Stimulated activated CD4-positive, alpha-beta T cell treated with anti-CD3 and anti-CD28 coated beads, TNF-alpha, amount 100 ng/mL, for 4 hours (primary cell): Measurements from ENCODE around the gene NCAPG2.

Experiments
- DNase-seq, 3 experiments: peaks; one replicate each; pipeline ENCODE4 v3.0.0-alpha.2; 2020; ENCODE audit warnings: low read depth in 3 of 3

Gene NCAPG2, protein sequence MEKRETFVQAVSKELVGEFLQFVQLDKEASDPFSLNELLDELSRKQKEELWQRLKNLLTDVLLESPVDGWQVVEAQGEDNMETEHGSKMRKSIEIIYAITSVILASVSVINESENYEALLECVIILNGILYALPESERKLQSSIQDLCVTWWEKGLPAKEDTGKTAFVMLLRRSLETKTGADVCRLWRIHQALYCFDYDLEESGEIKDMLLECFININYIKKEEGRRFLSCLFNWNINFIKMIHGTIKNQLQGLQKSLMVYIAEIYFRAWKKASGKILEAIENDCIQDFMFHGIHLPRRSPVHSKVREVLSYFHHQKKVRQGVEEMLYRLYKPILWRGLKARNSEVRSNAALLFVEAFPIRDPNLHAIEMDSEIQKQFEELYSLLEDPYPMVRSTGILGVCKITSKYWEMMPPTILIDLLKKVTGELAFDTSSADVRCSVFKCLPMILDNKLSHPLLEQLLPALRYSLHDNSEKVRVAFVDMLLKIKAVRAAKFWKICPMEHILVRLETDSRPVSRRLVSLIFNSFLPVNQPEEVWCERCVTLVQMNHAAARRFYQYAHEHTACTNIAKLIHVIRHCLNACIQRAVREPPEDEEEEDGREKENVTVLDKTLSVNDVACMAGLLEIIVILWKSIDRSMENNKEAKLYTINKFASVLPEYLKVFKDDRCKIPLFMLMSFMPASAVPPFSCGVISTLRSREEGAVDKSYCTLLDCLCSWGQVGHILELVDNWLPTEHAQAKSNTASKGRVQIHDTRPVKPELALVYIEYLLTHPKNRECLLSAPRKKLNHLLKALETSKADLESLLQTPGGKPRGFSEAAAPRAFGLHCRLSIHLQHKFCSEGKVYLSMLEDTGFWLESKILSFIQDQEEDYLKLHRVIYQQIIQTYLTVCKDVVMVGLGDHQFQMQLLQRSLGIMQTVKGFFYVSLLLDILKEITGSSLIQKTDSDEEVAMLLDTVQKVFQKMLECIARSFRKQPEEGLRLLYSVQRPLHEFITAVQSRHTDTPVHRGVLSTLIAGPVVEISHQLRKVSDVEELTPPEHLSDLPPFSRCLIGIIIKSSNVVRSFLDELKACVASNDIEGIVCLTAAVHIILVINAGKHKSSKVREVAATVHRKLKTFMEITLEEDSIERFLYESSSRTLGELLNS

GRCh38 chr7:158704524-158705233, at the start of gene NCAPG2:
NCAPG2 (minus strand) TSS chr7:158704804; CDS start chr7:158701899, 2,905 bp downstream.
- peak; percentile 95 to 97 (median 97) for DNase-seq

- DNase-seq = no peak
These were observed 49.3 kb upstream of the NCAPG2 start for GRCh38 chr7:158753900-158754299.

DNA sequence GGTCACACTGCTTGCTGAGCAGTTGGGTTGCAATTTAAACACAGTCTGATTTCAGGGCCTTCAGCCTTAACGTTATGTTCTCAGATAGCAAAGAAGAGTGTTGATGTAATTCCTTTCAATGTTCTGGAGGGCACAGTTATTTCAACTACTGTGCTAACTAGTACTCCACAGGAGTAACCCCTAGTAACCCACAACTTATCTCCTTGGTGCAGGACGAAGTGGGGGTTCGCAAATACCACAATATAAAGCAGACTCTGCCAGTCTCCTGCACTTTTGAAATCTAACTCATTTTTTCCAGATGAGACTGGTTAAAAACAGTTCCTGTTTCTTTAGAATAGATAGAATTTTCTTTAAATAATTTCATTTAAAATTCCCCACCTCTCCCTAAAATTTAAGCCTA, 47.1 kb upstream of the NCAPG2 start:
- DNase-seq = no peak

DNA sequence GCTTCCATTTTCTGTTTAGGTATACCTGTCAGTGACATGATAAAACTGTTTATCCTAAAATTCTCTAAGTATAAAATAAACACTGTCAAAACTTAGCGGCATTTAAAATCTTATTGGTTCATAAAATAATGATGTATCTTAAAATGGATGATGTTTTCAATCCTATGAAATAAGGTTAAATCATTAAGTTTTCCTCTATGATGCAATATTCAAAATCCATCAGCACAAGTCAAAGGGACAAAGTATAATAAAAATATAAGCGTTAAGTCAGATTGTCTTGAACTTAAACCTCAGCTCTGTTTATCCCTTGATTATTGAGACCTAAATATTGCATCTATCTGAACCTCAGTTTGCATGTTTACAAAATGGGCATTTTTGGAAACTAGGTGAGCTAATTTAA, 46.6 kb upstream of the NCAPG2 start:
- no peak for DNase-seq

DNA sequence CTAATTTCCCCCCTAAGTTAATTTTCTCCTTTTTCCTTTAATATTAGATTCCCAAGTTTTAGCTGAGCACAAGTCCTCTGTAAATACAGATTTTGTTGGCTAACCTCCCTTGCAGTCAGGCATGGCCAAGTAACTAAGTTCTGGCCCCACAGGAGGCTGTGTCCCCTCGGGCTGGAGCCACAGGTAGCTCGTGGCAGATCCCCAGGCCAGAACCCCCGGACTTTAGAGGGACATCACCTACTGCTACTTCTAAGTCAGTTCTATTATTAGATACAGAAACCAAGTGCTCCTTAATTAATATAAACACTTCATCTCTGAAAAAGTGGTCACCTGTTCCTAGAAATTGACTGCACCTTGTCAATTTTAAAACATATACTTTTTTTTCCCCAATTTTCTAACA, 46.1 kb upstream of the NCAPG2 start:
- no peak for DNase-seq

DNA sequence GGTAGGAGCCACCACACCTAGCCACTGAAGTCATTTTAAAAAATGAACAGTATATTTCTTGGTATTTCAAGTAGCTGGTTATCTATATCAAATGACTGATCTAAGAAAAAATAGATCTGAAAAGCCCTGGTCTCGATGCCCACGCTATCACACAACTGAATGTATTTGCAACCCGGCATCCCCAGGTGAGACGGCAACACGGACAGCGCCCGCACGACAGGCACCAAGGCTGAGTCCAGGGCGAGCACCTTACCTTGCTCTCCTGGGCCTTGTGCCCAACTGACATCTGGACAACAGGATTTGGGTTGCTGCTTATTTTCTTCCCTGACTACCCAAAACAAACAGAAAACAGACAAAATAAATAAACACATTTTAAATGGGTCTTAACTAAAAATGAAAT, 44.8 kb upstream of the NCAPG2 start:
- no peak for DNase-seq

DNA sequence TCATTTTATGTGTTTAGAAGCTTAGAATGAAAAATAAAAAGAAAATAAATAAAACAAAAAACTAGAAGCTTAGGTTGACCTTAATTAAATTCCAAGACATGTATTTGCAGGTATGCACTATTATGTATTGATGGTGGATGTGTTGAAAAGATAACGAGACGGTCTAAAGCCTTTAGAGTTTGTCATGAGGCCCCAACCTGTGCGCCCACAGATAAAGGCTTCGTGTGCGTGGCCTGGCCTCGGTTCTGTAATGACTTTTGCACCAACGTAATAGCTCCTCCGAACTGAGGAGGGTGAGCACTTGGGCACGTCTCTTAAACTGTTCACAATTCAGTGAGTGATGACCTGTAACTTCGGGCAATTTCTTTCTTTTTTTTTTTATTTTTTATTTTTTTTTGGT, 43.7 kb upstream of the NCAPG2 start:
- DNase-seq = no peak

DNA sequence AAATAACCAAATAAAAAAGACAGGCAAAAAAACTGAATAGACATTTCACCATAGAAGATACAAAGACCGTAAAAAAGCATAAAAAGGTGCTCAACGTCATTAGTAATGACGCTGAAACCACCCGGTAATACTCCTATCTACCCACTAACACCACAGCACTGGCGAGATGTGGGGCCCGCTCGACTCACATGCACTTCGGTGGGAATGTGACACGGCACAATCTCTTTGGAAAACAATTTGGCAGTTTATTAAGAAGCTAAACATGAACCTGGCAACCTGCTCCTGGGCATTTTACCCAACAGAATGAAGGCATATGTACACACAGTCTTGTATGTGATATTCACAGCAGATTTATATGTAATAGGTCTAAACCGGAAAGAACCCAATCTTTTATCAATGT, 42.8 kb upstream of the NCAPG2 start:
- DNase-seq = no peak

DNA sequence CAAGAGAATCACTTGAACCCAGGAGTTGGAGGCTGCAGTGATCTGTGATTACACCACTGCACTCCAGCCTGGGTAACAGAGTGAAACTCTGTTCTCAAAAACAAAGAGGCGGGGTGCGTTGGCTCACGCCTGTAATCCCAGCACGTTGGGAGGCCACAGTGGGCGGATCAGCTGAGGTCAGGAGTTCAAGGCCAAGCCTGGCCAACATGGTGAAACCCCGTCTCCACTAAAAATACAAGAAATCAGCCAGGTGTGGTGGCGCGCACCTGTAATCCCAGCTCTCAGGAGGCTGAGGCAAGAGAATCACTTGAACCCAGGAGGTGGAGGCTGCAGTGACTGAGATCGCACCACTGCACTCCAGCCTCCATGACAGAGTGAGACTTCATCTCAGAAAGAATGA, 42.4 kb upstream of the NCAPG2 start:
- no peak for DNase-seq

GRCh38 chr7:158745057-158745715, 40.6 kb upstream of the NCAPG2 start:
- DNase-seq = no peak

- DNase-seq = no peak
These were observed 39.5 kb upstream of the NCAPG2 start for GRCh38 chr7:158744070-158744469.

DNA sequence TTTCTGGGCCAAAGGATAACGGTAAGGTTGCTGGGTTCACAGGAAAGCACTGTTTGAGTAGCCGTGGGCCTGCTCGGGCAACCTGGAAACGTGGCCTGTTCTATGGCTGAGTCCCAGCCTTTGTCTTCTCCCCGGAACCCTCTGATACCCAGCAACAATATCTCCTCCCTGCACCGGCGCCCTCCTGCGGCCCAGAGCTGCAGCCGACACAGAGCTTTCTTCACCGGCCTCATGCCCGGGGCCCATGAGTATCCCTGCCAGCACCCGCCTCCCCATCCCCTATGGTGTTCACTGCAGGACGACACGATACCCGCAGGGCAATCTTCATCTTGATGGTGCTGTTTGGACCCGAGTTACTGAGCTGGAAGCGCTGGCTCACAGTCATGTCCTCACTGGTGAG, 38.6 kb upstream of the NCAPG2 start:
- DNase-seq = no peak

- DNase-seq = no peak
These were observed 37.6 kb upstream of the NCAPG2 start for GRCh38 chr7:158742065-158742821.

- no peak for DNase-seq
These were observed 36.7 kb upstream of the NCAPG2 start for GRCh38 chr7:158741294-158741666.

DNA sequence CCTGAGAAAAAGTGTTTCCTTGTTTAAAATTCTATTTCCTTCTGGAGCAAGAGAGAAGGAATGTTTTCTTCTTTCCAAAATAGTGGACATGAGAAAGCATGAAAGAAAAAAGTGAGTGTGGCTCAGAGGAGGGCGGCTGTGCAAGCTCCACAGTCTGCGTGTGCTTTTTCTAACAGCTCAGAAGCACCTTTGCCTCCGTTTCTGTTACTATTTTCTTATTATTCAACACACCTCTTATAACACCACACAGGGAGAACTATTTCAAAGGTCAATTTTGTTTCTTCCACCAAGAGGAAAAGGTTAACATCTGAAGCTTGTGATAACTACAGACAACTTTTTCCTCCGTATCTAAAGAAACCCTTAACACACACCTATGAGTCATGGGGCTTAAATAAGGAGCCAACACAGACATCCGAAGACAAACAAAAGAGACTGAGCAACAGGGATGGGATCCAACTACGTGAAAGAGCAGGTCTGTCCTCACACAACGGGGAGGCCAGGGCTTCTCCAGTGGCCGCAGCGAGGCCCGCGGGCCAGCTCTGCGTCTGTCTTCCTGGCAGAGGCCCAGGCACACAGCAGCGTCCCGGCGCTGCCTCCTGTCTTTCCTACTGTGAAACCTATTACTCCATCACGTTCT, 36.2 kb upstream of the NCAPG2 start:
- DNase-seq = no peak

- DNase-seq = no peak
These were observed 35.5 kb upstream of the NCAPG2 start for GRCh38 chr7:158740013-158740656.

GRCh38 chr7:158738841-158739240, 34.2 kb upstream of the NCAPG2 start:
- no peak for DNase-seq

DNA sequence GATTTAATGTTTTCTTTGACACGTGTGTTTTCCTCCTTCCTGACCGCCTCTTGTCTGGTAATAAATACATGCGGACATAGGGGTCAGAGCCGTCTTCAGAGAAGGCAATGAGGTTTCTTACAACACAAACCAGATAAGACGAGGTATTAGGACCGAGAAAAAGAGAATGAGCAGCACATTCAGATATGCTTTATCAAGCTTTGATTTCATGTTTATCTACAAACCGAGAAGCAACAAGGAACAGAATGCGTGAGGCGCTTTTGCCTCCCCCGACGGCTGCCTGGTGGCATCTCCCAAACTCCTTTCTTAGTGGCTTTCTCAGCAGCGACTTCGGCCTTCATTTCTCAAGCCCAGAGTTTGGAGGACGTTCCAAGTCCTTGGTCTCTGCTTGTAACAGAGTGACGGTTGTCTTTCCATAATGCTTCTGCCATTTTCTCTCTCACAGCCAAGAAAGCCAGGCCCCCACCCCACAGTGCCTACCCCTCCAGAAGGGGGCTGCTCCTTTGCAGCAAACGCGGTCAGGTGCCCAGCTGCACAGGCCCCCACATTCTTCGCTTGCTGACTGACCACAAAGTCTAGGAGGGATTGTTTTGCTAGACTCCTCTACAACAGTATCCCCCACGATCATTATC, 32.6 kb upstream of the NCAPG2 start:
- DNase-seq = no peak

- DNase-seq = no peak
These were observed 31.3 kb upstream of the NCAPG2 start for GRCh38 chr7:158735935-158736334.
